ENCODE measurements around the gene HOXD9.

DNA sequence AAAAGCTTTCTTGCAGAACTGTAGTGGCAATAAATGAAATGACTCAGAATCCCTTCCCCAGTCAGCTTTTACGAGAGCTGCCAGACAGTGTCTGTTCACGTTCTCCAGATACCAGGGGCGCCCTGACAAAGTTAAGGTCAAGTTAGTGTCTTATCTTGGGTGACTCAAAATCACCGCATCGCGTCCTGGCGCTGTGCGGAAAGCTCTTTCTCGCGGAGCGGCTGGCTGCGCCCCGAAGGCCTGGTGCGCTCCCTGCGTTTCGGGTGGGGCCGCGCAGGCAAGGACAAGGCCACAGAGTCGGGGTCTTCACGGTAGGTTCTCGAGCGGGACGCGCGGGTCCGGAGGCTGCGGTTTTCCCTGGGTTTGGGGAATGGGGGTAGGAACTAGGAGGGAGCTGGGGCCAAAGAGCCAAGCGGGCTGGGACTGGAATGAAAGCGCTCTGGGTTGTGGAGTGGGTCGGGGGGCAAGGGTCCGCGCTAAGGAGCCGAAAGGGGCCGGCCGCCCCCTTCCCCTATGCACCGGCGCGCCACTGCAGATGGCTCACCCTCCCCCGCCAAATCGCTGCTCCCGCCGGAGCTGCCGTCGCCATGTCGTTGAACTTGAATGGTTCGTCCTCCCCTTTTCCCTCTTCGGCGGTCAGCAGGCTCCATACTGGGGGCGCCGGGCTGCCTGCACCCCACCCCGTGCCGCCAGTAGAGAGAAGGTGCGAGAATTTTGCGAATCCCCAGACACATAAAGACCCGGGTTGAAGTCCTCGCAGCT lies 18.0 kb upstream of the HOXD9 start:
- TF ChIP-seq, protein P1, sequence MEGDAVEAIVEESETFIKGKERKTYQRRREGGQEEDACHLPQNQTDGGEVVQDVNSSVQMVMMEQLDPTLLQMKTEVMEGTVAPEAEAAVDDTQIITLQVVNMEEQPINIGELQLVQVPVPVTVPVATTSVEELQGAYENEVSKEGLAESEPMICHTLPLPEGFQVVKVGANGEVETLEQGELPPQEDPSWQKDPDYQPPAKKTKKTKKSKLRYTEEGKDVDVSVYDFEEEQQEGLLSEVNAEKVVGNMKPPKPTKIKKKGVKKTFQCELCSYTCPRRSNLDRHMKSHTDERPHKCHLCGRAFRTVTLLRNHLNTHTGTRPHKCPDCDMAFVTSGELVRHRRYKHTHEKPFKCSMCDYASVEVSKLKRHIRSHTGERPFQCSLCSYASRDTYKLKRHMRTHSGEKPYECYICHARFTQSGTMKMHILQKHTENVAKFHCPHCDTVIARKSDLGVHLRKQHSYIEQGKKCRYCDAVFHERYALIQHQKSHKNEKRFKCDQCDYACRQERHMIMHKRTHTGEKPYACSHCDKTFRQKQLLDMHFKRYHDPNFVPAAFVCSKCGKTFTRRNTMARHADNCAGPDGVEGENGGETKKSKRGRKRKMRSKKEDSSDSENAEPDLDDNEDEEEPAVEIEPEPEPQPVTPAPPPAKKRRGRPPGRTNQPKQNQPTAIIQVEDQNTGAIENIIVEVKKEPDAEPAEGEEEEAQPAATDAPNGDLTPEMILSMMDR (IDR thresholded peaks at IDR 0.05; ENCODE audit: poor library complexity, severe bottlenecking) = no peak
- TF ChIP-seq POLR2AphosphoS5 (IDR thresholded peaks at IDR 0.05) (no peak), EP300 (conservative IDR thresholded peaks at IDR 0.05; ENCODE audit: poor library complexity, severe bottlenecking) (no peak)
- TF ChIP-seq, protein P2, sequence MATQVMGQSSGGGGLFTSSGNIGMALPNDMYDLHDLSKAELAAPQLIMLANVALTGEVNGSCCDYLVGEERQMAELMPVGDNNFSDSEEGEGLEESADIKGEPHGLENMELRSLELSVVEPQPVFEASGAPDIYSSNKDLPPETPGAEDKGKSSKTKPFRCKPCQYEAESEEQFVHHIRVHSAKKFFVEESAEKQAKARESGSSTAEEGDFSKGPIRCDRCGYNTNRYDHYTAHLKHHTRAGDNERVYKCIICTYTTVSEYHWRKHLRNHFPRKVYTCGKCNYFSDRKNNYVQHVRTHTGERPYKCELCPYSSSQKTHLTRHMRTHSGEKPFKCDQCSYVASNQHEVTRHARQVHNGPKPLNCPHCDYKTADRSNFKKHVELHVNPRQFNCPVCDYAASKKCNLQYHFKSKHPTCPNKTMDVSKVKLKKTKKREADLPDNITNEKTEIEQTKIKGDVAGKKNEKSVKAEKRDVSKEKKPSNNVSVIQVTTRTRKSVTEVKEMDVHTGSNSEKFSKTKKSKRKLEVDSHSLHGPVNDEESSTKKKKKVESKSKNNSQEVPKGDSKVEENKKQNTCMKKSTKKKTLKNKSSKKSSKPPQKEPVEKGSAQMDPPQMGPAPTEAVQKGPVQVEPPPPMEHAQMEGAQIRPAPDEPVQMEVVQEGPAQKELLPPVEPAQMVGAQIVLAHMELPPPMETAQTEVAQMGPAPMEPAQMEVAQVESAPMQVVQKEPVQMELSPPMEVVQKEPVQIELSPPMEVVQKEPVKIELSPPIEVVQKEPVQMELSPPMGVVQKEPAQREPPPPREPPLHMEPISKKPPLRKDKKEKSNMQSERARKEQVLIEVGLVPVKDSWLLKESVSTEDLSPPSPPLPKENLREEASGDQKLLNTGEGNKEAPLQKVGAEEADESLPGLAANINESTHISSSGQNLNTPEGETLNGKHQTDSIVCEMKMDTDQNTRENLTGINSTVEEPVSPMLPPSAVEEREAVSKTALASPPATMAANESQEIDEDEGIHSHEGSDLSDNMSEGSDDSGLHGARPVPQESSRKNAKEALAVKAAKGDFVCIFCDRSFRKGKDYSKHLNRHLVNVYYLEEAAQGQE (IDR thresholded peaks at IDR 0.05; ENCODE audit: borderline replicate concordance) = no peak

All from neural cell (in vitro differentiated cells).